ENCODE measurements around the gene PTGR3. TPM values are rescaled to one million over a fixed set of nuclear protein-coding genes. Genes with fewer than 3 reads are reported as not detected.

The PTGR3 gene
- total RNA-seq, 1 experiment from 2014 or later = 6.9 TPM

- ChIA-PET CTCF (no interaction called here), POLR2A (ENCODE audit: low non-redundant PET) (no interaction called here)
- peaks cover 54% of the 10 kb centered on the region for H3K27me3 ChIP-seq (replicated peaks; ENCODE audit: insufficient read depth, low read depth, low read length, poor library complexity)
- intact Hi-C loops (cut with micrococcal nuclease; ENCODE audit: unreplicated experiment) = no loop called here
- H3K4me1 ChIP-seq (ENCODE audit: insufficient read depth, low read length, poor library complexity, severe bottlenecking) = peaks cover 12% of the 10 kb centered on the region
- no peaks in the 10 kb centered on the region for H3K36me3 ChIP-seq (ENCODE audit: insufficient read depth, low read length, poor library complexity, severe bottlenecking)
- H3K4me3 ChIP-seq (ENCODE audit: low read depth, low read length, poor library complexity, severe bottlenecking) = no peak overlapping the region
- DNase-seq (ENCODE audit: low spot score) = no peak
- BruUV-seq (replicated peaks) = no TSS peak
- no peak overlapping the region for H3K27ac ChIP-seq (ENCODE audit: low read depth, low read length, poor library complexity, severe bottlenecking)
- no peaks in the 10 kb centered on the region for H3K9me3 ChIP-seq (ENCODE audit: low read depth, low read length, poor library complexity, severe bottlenecking)
- TF ChIP-seq CTCF (conservative IDR thresholded peaks at IDR 0.05; ENCODE audit: low read depth, low read length) (no peak), EZH2 (IDR thresholded peaks at IDR 0.05; ENCODE audit: borderline replicate concordance, low read depth, low read length, poor library complexity, severe bottlenecking) (no peak)
Measured at GRCh38 chr18:75203416-75204268, 5.3 kb downstream of the PTGR3 start.

GRCh38 chr18:75202696-75203365 is 6.1 kb downstream of the PTGR3 start:
- H3K27ac ChIP-seq (ENCODE audit: low read depth, low read length, poor library complexity, severe bottlenecking) = no peak overlapping the region

GRCh38 chr18:75201282-75202270 is 7.4 kb downstream of the PTGR3 start:
- Histone ChIP-seq H3K4me1 (ENCODE audit: insufficient read depth, low read length, poor library complexity, severe bottlenecking) (no peaks in the 10 kb centered on the region), H3K36me3 (ENCODE audit: insufficient read depth, low read length, poor library complexity, severe bottlenecking) (no peaks in the 10 kb centered on the region), H3K27ac (ENCODE audit: low read depth, low read length, poor library complexity, severe bottlenecking) (no peak overlapping the region), H3K4me3 (ENCODE audit: low read depth, low read length, poor library complexity, severe bottlenecking) (no peak overlapping the region), H3K9me3 (ENCODE audit: low read depth, low read length, poor library complexity, severe bottlenecking) (no peaks in the 10 kb centered on the region), H3K27me3 (replicated peaks; ENCODE audit: insufficient read depth, low read depth, low read length, poor library complexity) (peaks cover 38% of the 10 kb centered on the region)
- POLR2A ChIA-PET (ENCODE audit: low non-redundant PET) = no interaction called here
- TF ChIP-seq CTCF (conservative IDR thresholded peaks at IDR 0.05; ENCODE audit: low read depth, low read length) (no peak), EZH2 (IDR thresholded peaks at IDR 0.05; ENCODE audit: borderline replicate concordance, low read depth, low read length, poor library complexity, severe bottlenecking) (no peak)
- intact Hi-C loops (cut with micrococcal nuclease; ENCODE audit: unreplicated experiment) = no loop called here
- no peak for DNase-seq (ENCODE audit: low spot score)
- BruUV-seq (replicated peaks) = no TSS peak
- CTCF ChIA-PET = no interaction called here

More at GRCh38 chr18:75202696-75203365, 6.1 kb downstream of the PTGR3 start:
- TF ChIP-seq EZH2 (IDR thresholded peaks at IDR 0.05; ENCODE audit: borderline replicate concordance, low read depth, low read length, poor library complexity, severe bottlenecking) = no peak
- DNase-seq (ENCODE audit: low spot score) = no peak
- no peaks in the 10 kb centered on the region for H3K36me3 ChIP-seq (ENCODE audit: insufficient read depth, low read length, poor library complexity, severe bottlenecking)
- H3K9me3 ChIP-seq (ENCODE audit: low read depth, low read length, poor library complexity, severe bottlenecking) = no peaks in the 10 kb centered on the region
- peaks cover 7% of the 10 kb centered on the region for H3K4me1 ChIP-seq (ENCODE audit: insufficient read depth, low read length, poor library complexity, severe bottlenecking)
- CTCF ChIA-PET = no interaction called here
- POLR2A ChIA-PET (ENCODE audit: low non-redundant PET) = no interaction called here
- peaks cover 50% of the 10 kb centered on the region for H3K27me3 ChIP-seq (replicated peaks; ENCODE audit: insufficient read depth, low read depth, low read length, poor library complexity)
- no peak overlapping the region for H3K4me3 ChIP-seq (ENCODE audit: low read depth, low read length, poor library complexity, severe bottlenecking)
- no TSS peak for BruUV-seq (replicated peaks)
- intact Hi-C loops (cut with micrococcal nuclease; ENCODE audit: unreplicated experiment) = no loop called here

Data from A673 (cell line).